PC-3 (cell line): ENCODE data around the gene BHLHA9. TPM values are rescaled to one million over a fixed set of nuclear protein-coding genes. Genes with fewer than 3 reads are reported as not detected.

ENCODE experiments used
- ATAC-seq: fragments of 200-7000 bp; cut with Tn5 transposase; 2 replicates; pipeline ENCODE4 v1.9.1; 2020; ENCODE audit warnings: mild to moderate bottlenecking, moderate library complexity
- BruUV-seq: library from RNA; stranded (reverse); fragments of 400-500 nt; replicated peaks from 2 replicates; lab custom pipeline; 2021; lab: Mats Ljungman, UMichigan
- CTCF ChIA-PET: fragments of 300-600 bp; sonication (Branson Sonifier 250); formaldehyde crosslinking; loops from one replicate; lab custom pipeline; 2022; ENCODE audit warnings: antibody characterized with exemption; lab: Charles Lee
- POLR2A ChIA-PET: fragments of 300-600 bp; sonication (Branson Sonifier 250); formaldehyde crosslinking; loops from one replicate; lab custom pipeline; 2022; ENCODE audit warnings: antibody characterized with exemption; ENCODE audit not compliant: unreplicated experiment; lab: Charles Lee
- DNase-seq: peaks from one replicate; pipeline ENCODE4 v3.0.0-alpha.2; 2015
- H2AFZ ChIP-seq: fragments of 300-600 bp; sonication (generic); 2 replicates; pipeline ENCODE4 v1.6.0; 2016; ENCODE audit warnings: antibody characterized with exemption, low read length
- H3F3A ChIP-seq: fragments of 300-600 bp; sonication (generic); one replicate; pipeline ENCODE4 v1.6.0; 2017; ENCODE audit warnings: antibody characterized with exemption, low read length, control low read depth, mild to moderate bottlenecking; ENCODE audit not compliant: unreplicated experiment
- H3K27ac ChIP-seq: fragments of 300-600 bp; sonication (generic); 2 replicates; pipeline ENCODE4 v1.5.1; 2016; ENCODE audit warnings: mild to moderate bottlenecking, low read length
- H3K27me3 ChIP-seq: fragments of 300-600 bp; sonication (generic); 2 replicates; pipeline ENCODE4 v1.6.1; 2016; ENCODE audit warnings: low read length, mixed read lengths
- H3K36me3 ChIP-seq: fragments of 300-600 bp; sonication (generic); 2 replicates; pipeline ENCODE4 v1.6.1; 2016; ENCODE audit warnings: low read depth, mixed run types, low read length, mixed read lengths
- H3K4me1 ChIP-seq: fragments of 300-600 bp; sonication (generic); 2 replicates; pipeline ENCODE4 v1.5.1; 2016; ENCODE audit warnings: low read length; ENCODE audit not compliant: insufficient read depth
- H3K4me2 ChIP-seq: fragments of 300-600 bp; sonication (generic); 2 replicates; pipeline ENCODE4 v1.6.0; 2016; ENCODE audit warnings: low read length
- H3K4me3 ChIP-seq: fragments of 300-600 bp; sonication (generic); 2 replicates; pipeline ENCODE4 v1.5.1; 2016; ENCODE audit warnings: mild to moderate bottlenecking, low read length, mixed read lengths
- H3K79me2 ChIP-seq: fragments of 300-600 bp; sonication (generic); 2 replicates; pipeline ENCODE4 v1.6.1; 2017; ENCODE audit warnings: low read length, mixed read lengths
- H3K9ac ChIP-seq: fragments of 300-600 bp; sonication (generic); 2 replicates; pipeline ENCODE4 v1.6.0; 2016; ENCODE audit warnings: mild to moderate bottlenecking, low read length
- H3K9me2 ChIP-seq: fragments of 300-600 bp; sonication (generic); replicated peaks from 2 replicates; pipeline ENCODE4 v1.6.1; 2016; ENCODE audit warnings: mixed run types, low read length, mixed read lengths
- H3K9me3 ChIP-seq: fragments of 300-600 bp; sonication (generic); 2 replicates; pipeline ENCODE4 v1.6.1; 2016; ENCODE audit warnings: low read length, mixed read lengths
- H4K20me1 ChIP-seq: fragments of 300-600 bp; sonication (generic); 2 replicates; pipeline ENCODE4 v1.6.1; 2016; ENCODE audit warnings: low read length, mixed read lengths
- EZH2 ChIP-seq: fragments of 300-600 bp; sonication (generic); IDR thresholded peaks from one replicate; pipeline ENCODE4 v1.6.1; 2017; ENCODE audit warnings: antibody characterized with exemption, mild to moderate bottlenecking, low read length; ENCODE audit not compliant: unreplicated experiment
- EZH2phosphoT487 ChIP-seq: fragments of 300-600 bp; sonication (generic); IDR thresholded peaks from 2 replicates; pipeline ENCODE4 v1.6.1; 2018; ENCODE audit warnings: mild to moderate bottlenecking, antibody characterized with exemption, low read length, borderline replicate concordance
- intact Hi-C: fragments of 100-400 bp; cut with micrococcal nuclease; formaldehyde crosslinking; loops from 2 replicates; pipeline ENCODE4 v1.9.0; 2023
- total RNA-seq: library from RNA; depleted of rRNA; stranded (reverse); fragments of >200 nt; gene quantifications from 2 replicates; pipeline ENCODE4 v1.2.3, GENCODE V29; 2014
- TF ChIP-seq, protein P1 (sequence below): fragments of 300-600 bp; sonication (generic); conservative IDR thresholded peaks from 2 replicates; pipeline ENCODE4 v1.5.1; 2017; ENCODE audit warnings: antibody characterized with exemption, low read depth, mild to moderate bottlenecking, low read length

BHLHA9 gene
- total RNA-seq, 1 experiment from 2014 or later = not detected

DNA sequence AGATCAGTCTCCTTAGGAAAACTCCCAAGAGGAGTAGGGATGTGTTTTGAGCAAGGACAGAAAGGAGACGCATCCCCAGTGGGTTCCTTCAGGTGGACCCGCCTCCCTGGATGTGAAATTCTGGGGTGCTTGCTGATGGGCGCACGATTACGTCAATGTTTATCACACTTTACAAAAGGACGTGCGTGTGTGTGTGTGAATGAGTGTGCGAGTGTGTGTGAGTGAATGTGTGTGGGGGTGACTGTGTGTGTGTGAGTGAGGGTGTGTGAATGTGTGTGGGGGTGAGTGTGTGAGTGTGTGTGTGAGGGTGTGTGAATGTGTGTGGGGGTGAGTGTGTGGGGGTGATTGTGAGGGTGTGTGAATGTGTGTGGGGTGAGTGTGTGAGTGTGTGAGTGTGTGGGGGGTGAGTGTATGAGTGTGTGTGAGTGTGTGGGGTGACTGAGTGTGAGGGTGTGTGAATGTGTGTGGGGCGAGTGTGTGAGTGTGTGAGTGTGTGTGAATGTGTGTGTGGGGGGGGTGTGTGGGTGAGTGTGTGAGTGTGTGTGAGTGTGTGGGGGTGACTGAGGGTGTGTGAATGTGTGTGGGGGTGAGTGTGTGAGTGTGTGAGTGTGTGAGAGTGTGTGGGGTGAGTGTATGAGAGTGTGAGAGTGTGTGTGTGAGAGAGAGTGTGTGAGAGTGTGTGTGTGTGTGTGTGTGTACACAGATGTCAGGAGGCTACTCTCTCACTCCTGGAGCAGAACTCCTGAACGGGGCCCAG, 5.1 kb downstream of the BHLHA9 start:
- Histone ChIP-seq H3F3A (no peaks in the 10 kb centered on the region), H4K20me1 (no peaks in the 10 kb centered on the region)

DNA sequence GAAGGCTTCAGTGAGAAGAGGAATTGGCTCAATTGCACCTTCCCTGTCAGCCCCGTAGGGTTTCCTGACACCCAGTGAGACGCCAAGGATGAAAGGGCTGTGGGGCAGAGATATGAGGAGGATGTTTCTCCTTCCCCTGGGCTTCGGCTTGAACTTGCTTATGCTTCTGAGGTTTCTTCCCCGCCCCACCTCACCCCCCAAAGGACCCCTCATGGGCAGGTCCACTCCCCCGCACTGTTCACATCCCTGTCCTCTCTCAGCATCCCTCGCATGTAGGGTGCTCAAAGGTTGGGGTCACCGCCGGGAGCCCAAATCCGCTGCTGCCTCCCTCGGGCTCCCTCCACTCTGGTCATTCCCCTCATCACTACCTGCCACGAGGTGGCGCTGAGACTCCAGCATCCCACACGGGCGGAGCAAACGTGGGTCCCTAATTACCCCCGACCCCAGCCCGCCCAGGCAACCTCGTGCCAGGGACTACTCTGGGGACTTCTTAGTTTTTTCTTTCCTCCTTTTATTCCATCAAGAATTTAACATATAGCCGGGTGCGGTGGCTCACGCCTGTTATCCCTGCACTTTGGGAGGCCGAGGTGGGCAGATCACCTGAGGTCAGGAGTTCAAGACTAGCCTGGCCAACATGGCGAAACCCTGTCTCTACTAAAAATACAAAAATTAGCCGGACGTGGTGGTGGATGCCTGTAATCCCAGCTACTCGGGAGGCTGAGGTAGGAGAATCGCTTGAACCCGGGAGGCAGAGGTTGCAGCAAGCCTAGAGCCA, 5.9 kb downstream of the BHLHA9 start:
- ATAC-seq (peak; percentile 67), DNase-seq (peak; percentile 50)
- Histone ChIP-seq H3K36me3 (no peaks in the 10 kb centered on the region), H3K4me2 (0 out of 2 replicates have a peak overlapping the region, but pooled peaks have one; percentile 13), H3K9me3 (no peaks in the 10 kb centered on the region), H3K9me2 (no peaks in the 10 kb centered on the region), H3K4me3 (no peak overlapping the region), H3K9ac (no peak overlapping the region), H4K20me1 (no peaks in the 10 kb centered on the region), H2AFZ (no peak overlapping the region), H3F3A (no peaks in the 10 kb centered on the region), H3K27ac (no peak overlapping the region), H3K4me1 (no peaks in the 10 kb centered on the region), H3K27me3 (no peaks in the 10 kb centered on the region), H3K79me2 (no peaks in the 10 kb centered on the region)
- no TSS peak for BruUV-seq
- TF ChIP-seq EZH2 = no peak
- TF ChIP-seq, protein P1, sequence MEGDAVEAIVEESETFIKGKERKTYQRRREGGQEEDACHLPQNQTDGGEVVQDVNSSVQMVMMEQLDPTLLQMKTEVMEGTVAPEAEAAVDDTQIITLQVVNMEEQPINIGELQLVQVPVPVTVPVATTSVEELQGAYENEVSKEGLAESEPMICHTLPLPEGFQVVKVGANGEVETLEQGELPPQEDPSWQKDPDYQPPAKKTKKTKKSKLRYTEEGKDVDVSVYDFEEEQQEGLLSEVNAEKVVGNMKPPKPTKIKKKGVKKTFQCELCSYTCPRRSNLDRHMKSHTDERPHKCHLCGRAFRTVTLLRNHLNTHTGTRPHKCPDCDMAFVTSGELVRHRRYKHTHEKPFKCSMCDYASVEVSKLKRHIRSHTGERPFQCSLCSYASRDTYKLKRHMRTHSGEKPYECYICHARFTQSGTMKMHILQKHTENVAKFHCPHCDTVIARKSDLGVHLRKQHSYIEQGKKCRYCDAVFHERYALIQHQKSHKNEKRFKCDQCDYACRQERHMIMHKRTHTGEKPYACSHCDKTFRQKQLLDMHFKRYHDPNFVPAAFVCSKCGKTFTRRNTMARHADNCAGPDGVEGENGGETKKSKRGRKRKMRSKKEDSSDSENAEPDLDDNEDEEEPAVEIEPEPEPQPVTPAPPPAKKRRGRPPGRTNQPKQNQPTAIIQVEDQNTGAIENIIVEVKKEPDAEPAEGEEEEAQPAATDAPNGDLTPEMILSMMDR = peak; percentile 68
- POLR2A ChIA-PET = no interaction called here
- CTCF ChIA-PET = no interaction called here
- intact Hi-C loops = loop anchor here (1.0 kb wide), 1 partner anchor 56 kb away; no protein-coding TSS in a partner anchor

More for the DNA sequence above, 5.1 kb downstream of the BHLHA9 start:
- H2AFZ ChIP-seq = no peak overlapping the region
- ATAC-seq (no peak), DNase-seq (no peak)
- no peaks in the 10 kb centered on the region for H3K79me2 ChIP-seq
- TF ChIP-seq EZH2phosphoT487 (no peak), EZH2 (no peak)
- TF ChIP-seq, protein P1 = no peak
- no peaks in the 10 kb centered on the region for H3K36me3 ChIP-seq
- intact Hi-C loops = no loop called here
- no peaks in the 10 kb centered on the region for H3K27me3 ChIP-seq
- H3K27ac ChIP-seq = no peak overlapping the region
- BruUV-seq = no TSS peak
- CTCF ChIA-PET = no interaction called here
- H3K4me2 ChIP-seq = no peak overlapping the region
- no peaks in the 10 kb centered on the region for H3K9me3 ChIP-seq
- no peak overlapping the region for H3K9ac ChIP-seq
- H3K4me1 ChIP-seq = no peaks in the 10 kb centered on the region
- POLR2A ChIA-PET = no interaction called here
- H3K4me3 ChIP-seq = no peak overlapping the region
- H3K9me2 ChIP-seq = no peaks in the 10 kb centered on the region

DNA sequence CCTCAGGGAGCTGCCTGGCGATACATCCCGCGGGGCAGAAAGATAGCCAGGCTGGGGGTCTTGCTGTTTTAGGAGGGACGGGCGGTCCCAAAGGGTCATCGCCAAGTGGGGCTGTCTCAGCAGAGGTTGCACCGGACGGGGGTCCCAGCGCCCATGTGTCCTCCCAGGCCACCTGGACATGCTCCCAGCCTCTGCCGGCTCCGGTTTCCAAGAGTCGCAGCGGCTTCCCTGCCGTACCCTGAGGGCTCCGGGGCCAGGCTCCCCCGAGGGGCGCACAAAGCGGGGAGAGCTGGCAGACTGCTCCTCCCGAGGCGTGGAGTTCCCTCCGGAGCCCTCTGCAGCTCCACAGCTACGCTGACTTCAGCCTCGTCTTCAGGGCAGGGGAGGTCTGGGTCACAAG, 10.4 kb downstream of the BHLHA9 start:
- ChIA-PET CTCF (no interaction called here), POLR2A (no interaction called here)
- H2AFZ ChIP-seq = no peak overlapping the region
- no peaks in the 10 kb centered on the region for H3K4me1 ChIP-seq
- H4K20me1 ChIP-seq = no peaks in the 10 kb centered on the region
- no peaks in the 10 kb centered on the region for H3F3A ChIP-seq
- H3K4me2 ChIP-seq = no peak overlapping the region
- no TSS peak for BruUV-seq
- H3K9me3 ChIP-seq = no peaks in the 10 kb centered on the region
- H3K9me2 ChIP-seq = no peaks in the 10 kb centered on the region
- TF ChIP-seq, protein P1 = no peak
- TF ChIP-seq EZH2phosphoT487 (no peak), EZH2 (no peak)
- no peaks in the 10 kb centered on the region for H3K36me3 ChIP-seq
- H3K9ac ChIP-seq = no peak overlapping the region
- ATAC-seq (no peak), DNase-seq (no peak)
- H3K79me2 ChIP-seq = no peaks in the 10 kb centered on the region
- H3K27me3 ChIP-seq = no peaks in the 10 kb centered on the region
- H3K27ac ChIP-seq = no peak overlapping the region
- no peak overlapping the region for H3K4me3 ChIP-seq
- intact Hi-C loops = no loop called here
